ENCODE results near the gene TFE3. TPM values are rescaled to one million over a fixed set of nuclear protein-coding genes. Genes with fewer than 3 reads are reported as not detected.
A peak's percentile ranks its signal among the peaks of the same experiment; 100 is the strongest.

Gene TFE3
- total RNA-seq, 4 donors from 2014 or later = 68.4 to 160 (median 118) TPM

- no peak for TF ChIP-seq POLR2A (IDR thresholded peaks at IDR 0.05)
- no peak for TF ChIP-seq CTCF (IDR thresholded peaks at IDR 0.05)
- Histone ChIP-seq H3K27ac (peak overlapping the region in 1 of 3 donors; percentile 97), H3K4me3 (replicated peaks in 1 of 3) (no peak overlapping the region), H3K27me3 (no peaks in the 10 kb centered on the region), H3K4me1 (peaks cover 9 to 15% of the 10 kb centered on the region in 2 donors), H3K9me3 (no peaks in the 10 kb centered on the region), H3K36me3 (peaks cover 17 to 44% of the 10 kb centered on the region in 2 donors)
- no peak for DNase-seq
- 71 to 94% methylated on average over 1 to 15 of the region's 15 CpGs for WGBS, 2 donors
- intact Hi-C loops (cut with DNase I) = no loop called here
These were observed 5.2 kb downstream of the TFE3 start for GRCh38 chrX:49037883-49038475.

- no peak overlapping the region for H3K4me3 ChIP-seq (replicated peaks in 1 of 3)
- no peak overlapping the region for H3K27ac ChIP-seq
- H3K27me3 ChIP-seq = no peaks in the 10 kb centered on the region
- no peaks in the 10 kb centered on the region for H3K4me1 ChIP-seq
- H3K36me3 ChIP-seq = peaks cover 8 to 27% of the 10 kb centered on the region in 2 donors
- intact Hi-C loops (cut with DNase I) = no loop called here
- H3K9me3 ChIP-seq = no peaks in the 10 kb centered on the region
- no peak for DNase-seq
- WGBS, 2 donors = 92% methylated on average over 4 of the region's 6 CpGs; no CpG with 5 or more reads in 1 of the 2 donors
- TF ChIP-seq POLR2A (IDR thresholded peaks at IDR 0.05) (no peak), CTCF (IDR thresholded peaks at IDR 0.05) (no peak)
These were observed 12.9 kb downstream of the TFE3 start for GRCh38 chrX:49030283-49030682.

GRCh38 chrX:49029876-49030275 is 13.3 kb downstream of the TFE3 start:
- peak in 1 of 2 donors; percentile 1 for DNase-seq
- intact Hi-C loops (cut with DNase I) = no loop called here
- no peak for TF ChIP-seq POLR2A (IDR thresholded peaks at IDR 0.05)
- no peak for TF ChIP-seq CTCF (IDR thresholded peaks at IDR 0.05)
- Histone ChIP-seq H3K27ac (no peak overlapping the region), H3K36me3 (peaks cover 8 to 27% of the 10 kb centered on the region in 2 donors), H3K4me1 (no peaks in the 10 kb centered on the region), H3K27me3 (no peaks in the 10 kb centered on the region), H3K9me3 (no peaks in the 10 kb centered on the region), H3K4me3 (replicated peaks in 1 of 3) (no peak overlapping the region)
- WGBS, 2 donors = 100% methylated on average over 1 of the region's 6 CpGs

GRCh38 chrX:49019599-49020249 is 23.4 kb downstream of the TFE3 start:
- H3K27ac ChIP-seq = no peak overlapping the region
- H3K36me3 ChIP-seq = no peaks in the 10 kb centered on the region
- no peak for TF ChIP-seq CTCF (IDR thresholded peaks at IDR 0.05)
- TF ChIP-seq POLR2A (IDR thresholded peaks at IDR 0.05) = no peak
- H3K4me1 ChIP-seq = no peaks in the 10 kb centered on the region
- H3K9me3 ChIP-seq = no peaks in the 10 kb centered on the region
- H3K27me3 ChIP-seq = no peaks in the 10 kb centered on the region
- H3K4me3 ChIP-seq (replicated peaks in 1 of 3) = no peak overlapping the region
- whole genome bisulfite sequencing, 2 donors = 95 to 98% methylated on average over 7 of the region's 7 CpGs
- intact Hi-C loops (cut with DNase I) = no loop called here
- DNase-seq = no peak

GRCh38 chrX:49019050-49019449 is 24.1 kb downstream of the TFE3 start:
- no peaks in the 10 kb centered on the region for H3K4me1 ChIP-seq
- no peak for TF ChIP-seq POLR2A (IDR thresholded peaks at IDR 0.05)
- TF ChIP-seq CTCF (IDR thresholded peaks at IDR 0.05) = no peak
- no peaks in the 10 kb centered on the region for H3K9me3 ChIP-seq
- no peak for DNase-seq
- H3K4me3 ChIP-seq (replicated peaks in 1 of 3) = no peak overlapping the region
- intact Hi-C loops (cut with DNase I) = no loop called here
- H3K27ac ChIP-seq = no peak overlapping the region
- H3K27me3 ChIP-seq = no peaks in the 10 kb centered on the region
- H3K36me3 ChIP-seq = no peaks in the 10 kb centered on the region
- WGBS, 2 donors = 94 to 96% methylated on average over 2 of the region's 2 CpGs

All from thyroid gland (tissue), 4 donors.